Esophagus squamous epithelium (tissue), 5 donors: ENCODE measurements around the gene VPS26C. TPM values are rescaled to one million over a fixed set of nuclear protein-coding genes. Genes with fewer than 3 reads are reported as not detected.

Source experiments
- DNase-seq: peaks from one replicate; lab custom pipeline; 2025; lab: John Stamatoyannopoulos, UW
- H3K27ac ChIP-seq, 4 donors: fragments of 200-600 bp; sonication (generic); one replicate each; pipeline ENCODE4 v1.5.1; 2016 to 2019; ENCODE audit warnings: mild to moderate bottlenecking in 1 of 4
- H3K27me3 ChIP-seq, 4 donors: fragments of 200-600 bp; sonication (generic); 1 replicate in 3 of 4; 2 replicates in 1 of 4; pipeline versions ENCODE4 v1.5.1 to v1.6.0; 2017 to 2021; ENCODE audit warnings: antibody characterized with exemption in 1 of 4
- H3K36me3 ChIP-seq, 3 donors: fragments of 200-600 bp; sonication (generic); one replicate each; pipeline ENCODE4 v1.5.1; 2016 to 2019
- H3K4me1 ChIP-seq, 3 donors: fragments of 200-600 bp; sonication (generic); one replicate each; pipeline ENCODE4 v1.5.1; 2017 to 2019
- H3K4me3 ChIP-seq, 4 donors: fragments of 200-600 bp; sonication (generic); 1 replicate in 3 of 4; 2 replicates in 1 of 4; pipeline ENCODE4 v1.5.1; 2016 to 2019; ENCODE audit warnings: mild to moderate bottlenecking in 2 of 4, moderate library complexity in 1 of 4
- H3K9me3 ChIP-seq, 3 donors: fragments of 200-600 bp; sonication (generic); one replicate each; pipeline ENCODE4 v1.5.1; 2016 to 2019
- POLR2A ChIP-seq, 4 donors: fragments of 450-650 bp; IDR thresholded peaks; one replicate each; pipeline ENCODE4 v1.6.1; 2017; ENCODE audit warnings: antibody characterized with exemption in 4 of 4, mild to moderate bottlenecking in 4 of 4, moderate library complexity in 3 of 4
- WGBS, 2 donors: methylation state at CpG; one replicate each; pipeline ENCODE4 v1.1.5; 2018; 5-methylcytosine and 5-hydroxymethylcytosine counted together
- intact Hi-C: fragments of 100-400 bp; cut with DNase I; formaldehyde crosslinking; loops from one replicate; pipeline ENCODE4 v1.15.0; 2022
- total RNA-seq, 4 donors: library from RNA; depleted of rRNA; stranded (reverse); fragments of >200 nt; gene quantifications; one replicate each; pipeline ENCODE4 v1.1.0, GENCODE V29; 2016
- TF ChIP-seq, protein P1 (sequence below), 6 experiments: fragments of 450-650 bp in 4 of 6; fragments of 200-600 bp in 2 of 6; sonication (generic) in 2 of 6; IDR thresholded peaks; one replicate each; pipeline ENCODE4 v1.5.1; 2016 to 2019; ENCODE audit warnings: antibody characterized with exemption in 6 of 6, mild to moderate bottlenecking in 4 of 6, moderate library complexity in 4 of 6
- donor health status: DM: yes; HTN: yes; CAD: no.

Gene VPS26C
- total RNA-seq, 4 donors from 2014 or later, result 35.6 to 58.0 (median 44.0) TPM

DNA sequence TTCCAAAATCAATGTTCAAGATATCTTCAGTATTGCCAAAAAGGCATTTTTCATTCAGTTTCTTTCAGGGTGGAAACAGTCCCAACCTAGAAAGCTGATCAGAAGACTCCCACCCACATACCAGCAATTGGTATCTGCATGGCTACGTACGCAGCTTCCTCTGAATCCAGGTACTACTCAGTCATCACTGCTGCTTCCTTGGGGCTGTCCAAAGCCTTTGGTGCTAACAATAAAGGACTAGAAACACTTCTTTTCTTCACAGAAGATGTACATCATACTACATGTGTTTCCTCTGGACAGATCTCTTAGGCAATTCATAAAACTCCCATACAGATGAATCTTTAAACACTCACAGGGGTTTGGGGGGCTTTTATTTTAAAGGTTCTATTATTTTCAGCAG is 29.8 kb downstream of the VPS26C start:
- Histone ChIP-seq H3K4me1 (peaks cover 0 to 4% (median 0%) of the 10 kb centered on the region in 3 donors), H3K36me3 (peaks cover 4 to 93% (median 7%) of the 10 kb centered on the region in 3 donors), H3K4me3 (no peak overlapping the region), H3K9me3 (no peaks in the 10 kb centered on the region), H3K27ac (no peak overlapping the region), H3K27me3 (no peaks in the 10 kb centered on the region)
- no peak for DNase-seq
- TF ChIP-seq, protein P1, sequence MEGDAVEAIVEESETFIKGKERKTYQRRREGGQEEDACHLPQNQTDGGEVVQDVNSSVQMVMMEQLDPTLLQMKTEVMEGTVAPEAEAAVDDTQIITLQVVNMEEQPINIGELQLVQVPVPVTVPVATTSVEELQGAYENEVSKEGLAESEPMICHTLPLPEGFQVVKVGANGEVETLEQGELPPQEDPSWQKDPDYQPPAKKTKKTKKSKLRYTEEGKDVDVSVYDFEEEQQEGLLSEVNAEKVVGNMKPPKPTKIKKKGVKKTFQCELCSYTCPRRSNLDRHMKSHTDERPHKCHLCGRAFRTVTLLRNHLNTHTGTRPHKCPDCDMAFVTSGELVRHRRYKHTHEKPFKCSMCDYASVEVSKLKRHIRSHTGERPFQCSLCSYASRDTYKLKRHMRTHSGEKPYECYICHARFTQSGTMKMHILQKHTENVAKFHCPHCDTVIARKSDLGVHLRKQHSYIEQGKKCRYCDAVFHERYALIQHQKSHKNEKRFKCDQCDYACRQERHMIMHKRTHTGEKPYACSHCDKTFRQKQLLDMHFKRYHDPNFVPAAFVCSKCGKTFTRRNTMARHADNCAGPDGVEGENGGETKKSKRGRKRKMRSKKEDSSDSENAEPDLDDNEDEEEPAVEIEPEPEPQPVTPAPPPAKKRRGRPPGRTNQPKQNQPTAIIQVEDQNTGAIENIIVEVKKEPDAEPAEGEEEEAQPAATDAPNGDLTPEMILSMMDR (IDR thresholded peaks at IDR 0.05), result no peak
- TF ChIP-seq POLR2A (IDR thresholded peaks at IDR 0.05), result no peak
- 95% methylated on average over 2 of the region's 2 CpGs for WGBS, 2 donors
- intact Hi-C loops, result no loop called here

DNA sequence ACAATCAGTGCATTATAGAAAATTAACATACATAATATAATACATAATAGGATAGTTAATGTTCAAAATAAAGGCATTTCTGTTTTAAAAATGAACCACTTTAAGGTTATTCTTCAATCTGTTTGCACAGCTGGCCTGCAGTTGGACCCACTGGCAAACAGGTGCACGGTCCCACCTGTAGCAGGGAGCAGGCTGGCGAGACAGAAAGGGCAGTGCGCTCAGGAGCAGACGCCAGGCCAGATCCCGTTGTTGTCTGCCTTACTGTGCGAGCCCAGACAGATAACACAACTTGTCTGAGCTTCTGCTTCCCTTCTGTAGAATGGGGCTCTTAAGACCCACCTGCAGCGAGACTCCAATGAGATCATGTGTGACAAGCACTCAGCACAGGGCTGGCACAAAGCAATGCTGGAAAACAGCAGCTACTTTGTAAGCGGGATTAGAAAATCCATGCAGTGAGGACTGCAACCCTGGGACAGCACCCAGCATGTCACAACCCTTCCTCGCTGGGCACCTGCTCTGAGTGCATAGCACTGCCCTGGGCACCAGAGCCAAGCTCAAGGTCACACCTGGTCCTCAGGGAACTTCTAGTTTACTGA is 33.5 kb downstream of the VPS26C start:
- Histone ChIP-seq H3K27ac (no peak overlapping the region), H3K4me3 (no peak overlapping the region), H3K36me3 (peaks cover 5 to 99% (median 16%) of the 10 kb centered on the region in 3 donors), H3K4me1 (peaks cover 0 to 12% (median 0%) of the 10 kb centered on the region in 3 donors), H3K9me3 (no peaks in the 10 kb centered on the region), H3K27me3 (no peaks in the 10 kb centered on the region)
- intact Hi-C loops, result no loop called here
- DNase-seq, result no peak
- TF ChIP-seq, protein P1 (IDR thresholded peaks at IDR 0.05), result no peak
- no peak for TF ChIP-seq POLR2A (IDR thresholded peaks at IDR 0.05)
- WGBS, 2 donors, result 70 to 72% methylated on average over 6 of the region's 9 CpGs

DNA sequence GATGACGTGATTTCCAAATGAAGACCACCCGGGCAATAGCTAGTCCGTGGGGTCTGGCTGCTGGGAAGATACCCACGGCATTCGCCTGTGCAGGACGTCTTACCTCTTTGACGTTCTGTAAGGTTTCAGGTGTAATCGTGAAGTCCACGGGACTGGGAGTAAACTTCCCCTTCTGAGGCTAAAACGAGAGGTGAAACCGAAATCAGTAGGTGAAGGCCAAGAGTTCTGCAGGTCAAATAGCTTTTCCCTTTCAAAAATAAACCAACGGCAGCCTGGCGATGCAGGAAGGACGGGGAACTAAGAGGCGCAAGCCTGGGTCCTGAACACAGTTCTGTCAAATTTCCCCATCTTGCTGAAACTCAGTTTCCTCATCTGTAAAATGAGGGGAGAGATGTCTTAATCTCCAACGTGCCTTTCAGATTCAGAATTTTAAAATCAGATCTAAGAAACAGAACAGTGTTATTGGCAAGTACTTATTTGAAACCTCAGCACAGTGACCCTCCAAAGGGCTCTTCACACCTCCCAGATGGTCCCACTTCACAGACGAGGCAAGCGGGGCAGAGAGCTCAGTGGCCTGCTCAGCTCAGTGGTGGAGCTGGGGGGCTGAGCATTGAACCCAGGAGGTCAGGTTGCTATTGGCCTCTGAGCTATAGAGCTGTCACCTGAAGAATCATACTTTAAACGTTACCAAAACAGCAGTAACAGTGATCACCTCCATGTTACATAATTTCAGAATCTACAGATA is 34.7 kb downstream of the VPS26C start:
- no peak overlapping the region for H3K27ac ChIP-seq
- no peaks in the 10 kb centered on the region for H3K9me3 ChIP-seq
- H3K27me3 ChIP-seq, result no peaks in the 10 kb centered on the region
- TF ChIP-seq, protein P1 (IDR thresholded peaks at IDR 0.05), result no peak
- TF ChIP-seq POLR2A (IDR thresholded peaks at IDR 0.05), result no peak
- 80 to 83% methylated on average over 19 of the region's 19 CpGs for WGBS, 2 donors
- H3K4me1 ChIP-seq, result peaks cover 0 to 7% (median 0%) of the 10 kb centered on the region in 3 donors
- intact Hi-C loops, result no loop called here
- H3K4me3 ChIP-seq, result no peak overlapping the region
- DNase-seq, result no peak
- H3K36me3 ChIP-seq, result peaks cover 12 to 99% (median 24%) of the 10 kb centered on the region in 3 donors

DNA sequence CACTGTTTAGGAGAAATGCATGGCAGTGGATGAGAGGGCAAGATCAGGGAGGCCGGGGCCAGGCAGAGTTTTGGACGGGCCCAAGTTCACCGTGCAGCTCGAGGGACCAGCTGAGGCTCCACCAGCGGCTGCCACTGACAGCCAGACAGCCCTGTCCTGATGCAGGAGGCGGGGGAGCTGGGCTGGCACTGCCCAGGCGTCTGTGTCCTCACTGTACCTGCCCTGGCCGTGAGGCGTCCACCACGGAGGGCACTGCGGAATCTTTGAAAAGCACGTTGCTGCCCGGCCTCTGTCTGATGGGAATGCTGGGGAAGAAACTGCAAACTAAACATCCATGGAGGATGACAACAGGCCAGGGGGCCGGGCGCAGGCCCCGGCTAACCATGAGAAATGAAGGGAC is 35.5 kb downstream of the VPS26C start:
- TF ChIP-seq, protein P1 (IDR thresholded peaks at IDR 0.05), result no peak
- TF ChIP-seq POLR2A (IDR thresholded peaks at IDR 0.05), result no peak
- H3K27me3 ChIP-seq, result no peaks in the 10 kb centered on the region
- H3K27ac ChIP-seq, result no peak overlapping the region
- DNase-seq, result no peak
- no peaks in the 10 kb centered on the region for H3K9me3 ChIP-seq
- H3K4me1 ChIP-seq, result peaks cover 0 to 7% (median 0%) of the 10 kb centered on the region in 3 donors
- WGBS, 2 donors, result 88 to 98% methylated on average over 8 to 9 of the region's 16 CpGs
- no peak overlapping the region for H3K4me3 ChIP-seq
- H3K36me3 ChIP-seq, result peaks cover 18 to 99% (median 27%) of the 10 kb centered on the region in 3 donors
- intact Hi-C loops, result no loop called here

DNA sequence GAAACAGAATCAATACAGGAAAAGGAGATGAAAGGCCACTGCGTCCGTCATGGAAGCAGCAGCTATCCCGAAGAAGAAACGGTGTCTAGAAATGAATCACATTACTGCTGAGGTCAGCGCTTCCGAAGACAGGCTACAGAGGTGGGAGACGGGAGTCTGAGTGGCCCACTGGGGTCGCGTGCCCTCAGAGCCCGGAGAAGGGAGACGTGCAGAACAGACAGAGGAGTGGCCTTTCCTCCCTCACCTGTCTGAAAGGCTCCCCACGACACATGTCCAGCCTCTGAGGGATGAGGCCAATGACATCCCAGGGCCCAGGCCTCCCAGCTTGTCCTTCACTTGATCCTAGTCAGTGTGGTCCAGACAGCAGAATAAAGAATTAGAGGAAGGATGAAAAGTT is 35.9 kb downstream of the VPS26C start:
- Histone ChIP-seq H3K36me3 (peaks cover 18 to 99% (median 29%) of the 10 kb centered on the region in 3 donors), H3K4me1 (peaks cover 0 to 7% (median 0%) of the 10 kb centered on the region in 3 donors), H3K4me3 (no peak overlapping the region), H3K27ac (no peak overlapping the region), H3K9me3 (no peaks in the 10 kb centered on the region), H3K27me3 (no peaks in the 10 kb centered on the region)
- DNase-seq, result no peak
- TF ChIP-seq, protein P1 (IDR thresholded peaks at IDR 0.05), result no peak
- no peak for TF ChIP-seq POLR2A (IDR thresholded peaks at IDR 0.05)
- 86% methylated on average over 12 of the region's 12 CpGs for WGBS, 2 donors
- intact Hi-C loops, result no loop called here
